ENCODE results near the gene ABL1.

GRCh38 chr9:130824643-130825350, 10.3 kb upstream of the ABL1 start:
- TF ChIP-seq GATA3 (IDR thresholded peaks at IDR 0.05; ENCODE audit: low read depth, low read length) (no peak), GATA2 (IDR thresholded peaks at IDR 0.05; ENCODE audit: low read depth, low read length) (no peak)
